HG03159 (cell line): ENCODE results near the gene NUP93.

Experiments
- ATAC-seq: cut with Tn5 transposase; IDR thresholded peaks from one replicate; pipeline ENCODE4 v1.9.1; 2021; ENCODE audit warnings: mild to moderate bottlenecking, moderate library complexity; ENCODE audit not compliant: unreplicated experiment

The NUP93 gene

GRCh38 chr16:56741399-56741798, 11.5 kb downstream of the NUP93 start:
- no peak for ATAC-seq

- no peak for ATAC-seq
Observed at GRCh38 chr16:56742030-56742984, 12.4 kb downstream of the NUP93 start.

GRCh38 chr16:56743840-56744239, 13.9 kb downstream of the NUP93 start:
- no peak for ATAC-seq

- ATAC-seq, result no peak
Observed at GRCh38 chr16:56744996-56745640, 15.2 kb downstream of the NUP93 start.

GRCh38 chr16:56747486-56748045, 17.6 kb downstream of the NUP93 start:
- no peak for ATAC-seq

- ATAC-seq, result no peak
Observed at GRCh38 chr16:56748191-56748590, 18.3 kb downstream of the NUP93 start.

GRCh38 chr16:56748826-56749225, 18.9 kb downstream of the NUP93 start:
- ATAC-seq, result no peak

- no peak for ATAC-seq
Observed at GRCh38 chr16:56749672-56750491, 20.0 kb downstream of the NUP93 start.

- no peak for ATAC-seq
Observed at GRCh38 chr16:56753410-56753809, 23.5 kb downstream of the NUP93 start.

- no peak for ATAC-seq
Observed at GRCh38 chr16:56755038-56755437, 25.1 kb downstream of the NUP93 start.

- no peak for ATAC-seq
Observed at GRCh38 chr16:56758432-56758831, 28.5 kb downstream of the NUP93 start.

- no peak for ATAC-seq
Observed at GRCh38 chr16:56758930-56759329, 29.0 kb downstream of the NUP93 start.

- no peak for ATAC-seq
Observed at GRCh38 chr16:56763291-56763916, 33.5 kb downstream of the NUP93 start.

- ATAC-seq, result no peak
Observed at GRCh38 chr16:56764835-56765234, 34.9 kb downstream of the NUP93 start.

GRCh38 chr16:56765949-56766348, 36.0 kb downstream of the NUP93 start:
- ATAC-seq, result no peak

- no peak for ATAC-seq
Observed at GRCh38 chr16:56767024-56767423, 37.1 kb downstream of the NUP93 start.

GRCh38 chr16:56769677-56770076, 39.7 kb downstream of the NUP93 start:
- no peak for ATAC-seq

- no peak for ATAC-seq
Observed at GRCh38 chr16:56771558-56772279, 41.8 kb downstream of the NUP93 start.

- no peak for ATAC-seq
Observed at GRCh38 chr16:56773532-56773931, 43.6 kb downstream of the NUP93 start.
